Skeletal muscle cell (primary cell): Measurements from ENCODE around the gene MEI4.
"Not testable (repeated sequence)": the region's sequence is repeated elsewhere in the genome, so short reads cannot be mapped to it uniquely, and the experiment has no call there.

Experiments
- DNase-seq: peaks from one replicate; pipeline ENCODE4 v3.0.0-alpha.2; 2010; ENCODE audit warnings: low read depth
- H3K4me3 ChIP-seq: 2 replicates; pipeline ENCODE4 v1.5.1; 2011; ENCODE audit warnings: low read depth, mild to moderate bottlenecking, control low read depth, low read length, moderate library complexity

Gene MEI4

GRCh38 chr6:77652739-77653138, at the start of gene MEI4:
Gene MEI4, plus strand, starts transcription at chr6:77653039. Its CDS starts 37,633 bp downstream, at chr6:77690672.
- no peak for DNase-seq
- H3K4me3 ChIP-seq: no peak within 1 kb of the TSS

GRCh38 chr6:77604476-77604875, 48.4 kb upstream of the MEI4 start:
- DNase-seq: no peak
- H3K4me3 ChIP-seq: no peak overlapping the region

- H3K4me3 ChIP-seq: no peak overlapping the region
- no peak for DNase-seq
Observed at GRCh38 chr6:77607004-77607403, 45.8 kb upstream of the MEI4 start.

GRCh38 chr6:77609106-77609505, 43.7 kb upstream of the MEI4 start:
- H3K4me3 ChIP-seq: no peak overlapping the region
- DNase-seq: no peak

GRCh38 chr6:77619114-77619513, 33.7 kb upstream of the MEI4 start:
- no peak for DNase-seq
- H3K4me3 ChIP-seq: no peak overlapping the region

- no peak overlapping the region for H3K4me3 ChIP-seq
- no peak for DNase-seq
Observed at GRCh38 chr6:77620278-77620882, 32.5 kb upstream of the MEI4 start.

- DNase-seq: no peak
Observed at GRCh38 chr6:77624515-77624914, 28.3 kb upstream of the MEI4 start.

GRCh38 chr6:77626426-77626825, 26.4 kb upstream of the MEI4 start:
- DNase-seq: no peak
- no peak overlapping the region for H3K4me3 ChIP-seq

More at GRCh38 chr6:77624515-77624914, 28.3 kb upstream of the MEI4 start:
- no peak overlapping the region for H3K4me3 ChIP-seq

GRCh38 chr6:77630014-77630413, 22.8 kb upstream of the MEI4 start:
- no peak for DNase-seq
- no peak overlapping the region for H3K4me3 ChIP-seq

GRCh38 chr6:77633471-77633870, 19.4 kb upstream of the MEI4 start:
- no peak for DNase-seq
- H3K4me3 ChIP-seq: no peak overlapping the region

GRCh38 chr6:77633993-77634715, 18.7 kb upstream of the MEI4 start:
- no peak for DNase-seq

GRCh38 chr6:77638129-77638830, 14.6 kb upstream of the MEI4 start:
- no peak for DNase-seq

More at GRCh38 chr6:77633993-77634715, 18.7 kb upstream of the MEI4 start:
- H3K4me3 ChIP-seq: no peak overlapping the region

GRCh38 chr6:77644102-77644705, 8.6 kb upstream of the MEI4 start:
- H3K4me3 ChIP-seq: no peak overlapping the region
- no peak for DNase-seq

More at GRCh38 chr6:77638129-77638830, 14.6 kb upstream of the MEI4 start:
- H3K4me3 ChIP-seq: no peak overlapping the region

GRCh38 chr6:77650098-77650663, 2.7 kb upstream of the MEI4 start:
- no peak overlapping the region for H3K4me3 ChIP-seq
- no peak for DNase-seq

- no peak for DNase-seq
- H3K4me3 ChIP-seq: no peak overlapping the region
Observed at GRCh38 chr6:77653816-77654215, 977 bp downstream of the MEI4 start.

- H3K4me3 ChIP-seq, DNase-seq: not testable (repeated sequence)
Observed at GRCh38 chr6:77655035-77655434, 2.2 kb downstream of the MEI4 start.

- H3K4me3 ChIP-seq: no peak overlapping the region
- DNase-seq: no peak
Observed at GRCh38 chr6:77656999-77657764, 4.3 kb downstream of the MEI4 start.

- DNase-seq: no peak
- H3K4me3 ChIP-seq: no peak overlapping the region
Observed at GRCh38 chr6:77666340-77666739, 13.5 kb downstream of the MEI4 start.

GRCh38 chr6:77666846-77667245, 14.0 kb downstream of the MEI4 start:
- DNase-seq: no peak
- no peak overlapping the region for H3K4me3 ChIP-seq
